ENCODE results near the gene MEGF6. TPM values are rescaled to one million over a fixed set of nuclear protein-coding genes. Genes with fewer than 3 reads are reported as not detected.
"Not testable (repeated sequence)": the region's sequence is repeated elsewhere in the genome, so short reads cannot be mapped to it uniquely, and the experiment has no call there.

Gene MEGF6
- total and polyA plus RNA-seq, 4 donors, result 53.7 to 332 (median 157) TPM

DNA sequence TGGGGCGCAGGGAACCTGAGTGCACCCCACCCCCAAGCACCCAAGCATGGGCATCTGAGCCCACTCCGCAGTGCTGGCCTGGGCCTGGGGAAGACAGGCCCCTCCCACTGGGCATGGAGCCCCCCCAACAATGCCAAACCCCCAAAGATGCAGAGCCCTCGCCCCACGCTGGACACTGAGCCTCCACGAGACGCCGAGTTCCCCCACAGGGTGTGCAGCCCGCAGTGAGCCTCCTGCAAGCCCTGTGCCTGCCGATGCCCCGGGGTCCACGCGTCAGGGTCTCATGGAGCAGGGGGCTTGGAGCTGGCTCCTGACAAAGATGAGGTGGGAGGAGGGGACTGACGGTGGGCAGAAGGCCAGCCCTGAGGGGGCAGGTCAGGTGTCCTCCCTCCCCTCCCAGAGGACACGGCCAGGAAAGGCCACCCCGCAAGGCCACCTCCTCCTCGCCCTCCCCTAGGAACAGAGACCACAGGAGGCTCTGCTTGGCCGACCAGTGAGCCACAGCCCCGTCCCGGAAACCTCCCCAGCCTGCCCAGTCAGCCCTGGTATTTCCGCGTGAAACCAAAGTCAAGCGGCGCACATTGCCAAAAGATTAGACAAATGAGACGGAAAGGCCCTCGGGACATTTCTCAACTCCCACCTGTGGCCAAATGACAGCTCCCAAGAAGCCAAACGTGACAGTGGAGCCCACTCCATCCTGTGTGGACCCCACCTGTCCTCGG, 33.4 kb downstream of the MEGF6 start:
- DNase-seq, result peak in 1 of 2 donors; percentile 71
- H3K27me3 ChIP-seq (ENCODE audit: control insufficient read depth in 1 of 2, insufficient read depth in 2 of 2, low read length in 1 of 2), result no peaks in the 10 kb centered on the region
- intact Hi-C loops (cut with DNase I), result no loop called here
- no peak overlapping the region for H3K4me3 ChIP-seq (ENCODE audit: low read length in 2 of 2)
- H3K36me3 ChIP-seq (ENCODE audit: control insufficient read depth in 1 of 2, insufficient read depth in 2 of 2, low read length in 1 of 2), result no peaks in the 10 kb centered on the region
- no peaks in the 10 kb centered on the region for H3K4me1 ChIP-seq (ENCODE audit: control insufficient read depth in 1 of 2, insufficient read depth in 2 of 2, low read length in 2 of 2)
- H3K27ac ChIP-seq (ENCODE audit: low read depth in 1 of 2, low read length in 2 of 2), result no peak overlapping the region
- 16 to 19% methylated on average over 27 of the region's 27 CpGs for WGBS, 2 donors
- no peaks in the 10 kb centered on the region for H3K9me3 ChIP-seq (ENCODE audit: control insufficient read depth, low read length)
- ATAC-seq (ENCODE audit: low FRiP score), result no peak

DNA sequence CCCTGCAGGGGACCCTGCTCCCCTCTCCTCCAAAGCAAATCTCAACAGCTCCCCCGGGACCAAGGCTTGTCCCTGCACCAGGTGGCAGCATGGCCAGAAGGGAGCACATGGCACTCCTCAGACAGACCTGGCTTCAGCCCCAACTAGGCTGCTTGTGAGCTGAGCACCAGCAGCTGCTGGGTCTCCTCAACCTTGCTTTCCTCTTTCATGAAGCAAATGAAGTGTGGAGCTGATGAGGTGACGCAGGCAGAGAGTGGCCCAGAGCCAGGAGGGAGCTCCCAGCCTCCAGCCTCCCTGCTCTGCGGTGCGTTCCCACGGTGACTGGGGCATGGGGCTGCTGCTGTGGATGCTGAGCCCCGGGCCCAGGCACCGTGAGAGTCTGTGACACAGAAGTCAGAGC, 34.0 kb downstream of the MEGF6 start:
- no peaks in the 10 kb centered on the region for H3K36me3 ChIP-seq (ENCODE audit: control insufficient read depth in 1 of 2, insufficient read depth in 2 of 2, low read length in 1 of 2)
- no peak for ATAC-seq (ENCODE audit: low FRiP score)
- no peak overlapping the region for H3K27ac ChIP-seq (ENCODE audit: low read depth in 1 of 2, low read length in 2 of 2)
- WGBS, 2 donors, result 11% methylated on average over 7 of the region's 7 CpGs
- no peak overlapping the region for H3K4me3 ChIP-seq (ENCODE audit: low read length in 2 of 2)
- H3K4me1 ChIP-seq (ENCODE audit: control insufficient read depth in 1 of 2, insufficient read depth in 2 of 2, low read length in 2 of 2), result no peaks in the 10 kb centered on the region
- no peaks in the 10 kb centered on the region for H3K27me3 ChIP-seq (ENCODE audit: control insufficient read depth in 1 of 2, insufficient read depth in 2 of 2, low read length in 1 of 2)
- H3K9me3 ChIP-seq (ENCODE audit: control insufficient read depth, low read length), result no peaks in the 10 kb centered on the region
- no peak for DNase-seq
- intact Hi-C loops (cut with DNase I), result no loop called here

DNA sequence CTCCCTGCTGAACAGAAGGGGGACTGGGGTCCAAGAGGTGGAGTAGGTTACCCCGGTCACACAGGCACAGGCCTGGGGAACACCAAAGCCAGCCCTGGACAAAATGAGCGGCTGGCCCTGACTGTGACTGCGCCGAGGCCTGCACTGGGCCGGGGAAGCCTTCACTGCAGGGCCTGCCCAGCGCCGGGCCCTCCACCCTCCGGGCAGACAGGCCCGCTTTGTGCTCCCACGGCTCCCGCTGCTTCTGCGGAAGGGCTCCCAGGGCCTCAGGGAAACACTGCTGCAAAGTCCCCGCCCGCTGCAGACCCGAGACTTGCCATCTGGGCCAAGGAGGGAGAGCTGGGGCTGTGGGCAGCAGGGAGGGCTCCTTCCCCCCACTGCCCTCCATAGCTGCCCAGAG, 35.3 kb downstream of the MEGF6 start:
- WGBS, 2 donors, result 95% methylated on average over 15 of the region's 15 CpGs
- intact Hi-C loops (cut with DNase I), result no loop called here
- ATAC-seq (ENCODE audit: low FRiP score), result no peak
- no peaks in the 10 kb centered on the region for H3K4me1 ChIP-seq (ENCODE audit: control insufficient read depth in 1 of 2, insufficient read depth in 2 of 2, low read length in 2 of 2)
- no peak for DNase-seq
- H3K9me3 ChIP-seq (ENCODE audit: control insufficient read depth, low read length), result no peaks in the 10 kb centered on the region
- H3K36me3 ChIP-seq (ENCODE audit: control insufficient read depth in 1 of 2, insufficient read depth in 2 of 2, low read length in 1 of 2), result no peaks in the 10 kb centered on the region
- H3K27ac ChIP-seq (ENCODE audit: low read depth in 1 of 2, low read length in 2 of 2), result no peak overlapping the region
- H3K4me3 ChIP-seq (ENCODE audit: low read length in 2 of 2), result no peak overlapping the region
- H3K27me3 ChIP-seq (ENCODE audit: control insufficient read depth in 1 of 2, insufficient read depth in 2 of 2, low read length in 1 of 2), result no peaks in the 10 kb centered on the region

DNA sequence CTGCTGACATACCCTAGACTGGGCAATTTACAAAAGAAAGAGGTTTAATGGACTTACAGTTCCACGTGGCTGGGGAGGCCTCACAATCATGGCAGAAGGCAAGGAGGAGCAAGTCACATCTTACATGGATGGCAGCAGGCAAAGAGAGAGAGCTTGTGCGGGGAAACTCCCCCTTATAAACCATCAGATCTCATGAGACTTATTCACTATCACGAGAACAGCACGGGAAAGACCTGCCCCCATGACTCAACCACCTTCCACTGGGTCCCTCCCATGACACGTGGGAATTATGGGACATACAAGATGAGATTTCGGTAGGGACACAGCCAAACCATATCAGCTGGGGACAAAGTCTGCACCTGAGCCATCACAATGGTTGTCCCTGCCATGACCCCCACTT, 35.8 kb downstream of the MEGF6 start:
- DNase-seq; H3K4me3 ChIP-seq (ENCODE audit: low read length in 2 of 2); H3K9me3 ChIP-seq (ENCODE audit: control insufficient read depth, low read length); H3K27me3 ChIP-seq (ENCODE audit: control insufficient read depth in 1 of 2, insufficient read depth in 2 of 2, low read length in 1 of 2); H3K27ac ChIP-seq (ENCODE audit: low read depth in 1 of 2, low read length in 2 of 2); intact Hi-C loops (cut with DNase I); ATAC-seq (ENCODE audit: low FRiP score); H3K36me3 ChIP-seq (ENCODE audit: control insufficient read depth in 1 of 2, insufficient read depth in 2 of 2, low read length in 1 of 2); H3K4me1 ChIP-seq (ENCODE audit: control insufficient read depth in 1 of 2, insufficient read depth in 2 of 2, low read length in 2 of 2): not testable (repeated sequence)
- WGBS, 2 donors, result 85 to 89% methylated on average over 6 of the region's 6 CpGs

DNA sequence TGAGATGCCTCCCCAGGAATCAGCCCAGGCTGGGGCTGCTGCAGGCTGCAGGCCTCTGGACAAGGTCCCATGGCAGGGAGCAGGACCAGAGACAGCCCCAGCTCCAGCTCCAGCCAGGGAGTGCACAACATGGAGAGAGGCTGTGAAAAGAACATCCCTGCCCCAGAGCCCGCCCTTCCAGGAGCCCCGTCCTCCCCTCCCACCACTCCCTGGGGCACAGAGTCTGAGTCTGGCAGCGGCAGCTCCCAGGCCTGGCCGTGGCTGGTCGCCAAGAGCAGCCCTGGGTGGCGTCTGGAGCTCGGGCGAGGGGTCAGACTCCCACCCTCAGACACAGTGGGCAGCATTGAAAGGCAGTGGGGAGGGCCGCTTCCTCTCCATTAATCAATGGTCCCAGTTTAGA, 37.8 kb downstream of the MEGF6 start:
- no peak overlapping the region for H3K27ac ChIP-seq (ENCODE audit: low read depth in 1 of 2, low read length in 2 of 2)
- intact Hi-C loops (cut with DNase I), result no loop called here
- no peaks in the 10 kb centered on the region for H3K4me1 ChIP-seq (ENCODE audit: control insufficient read depth in 1 of 2, insufficient read depth in 2 of 2, low read length in 2 of 2)
- DNase-seq (no peak), ATAC-seq (ENCODE audit: low FRiP score) (peak; percentile 61)
- H3K9me3 ChIP-seq (ENCODE audit: control insufficient read depth, low read length), result no peaks in the 10 kb centered on the region
- H3K4me3 ChIP-seq (ENCODE audit: low read length in 2 of 2), result no peak overlapping the region
- WGBS, 2 donors, result 3 to 12% methylated on average over 8 to 9 of the region's 9 CpGs
- no peaks in the 10 kb centered on the region for H3K36me3 ChIP-seq (ENCODE audit: control insufficient read depth in 1 of 2, insufficient read depth in 2 of 2, low read length in 1 of 2)
- H3K27me3 ChIP-seq (ENCODE audit: control insufficient read depth in 1 of 2, insufficient read depth in 2 of 2, low read length in 1 of 2), result no peaks in the 10 kb centered on the region

DNA sequence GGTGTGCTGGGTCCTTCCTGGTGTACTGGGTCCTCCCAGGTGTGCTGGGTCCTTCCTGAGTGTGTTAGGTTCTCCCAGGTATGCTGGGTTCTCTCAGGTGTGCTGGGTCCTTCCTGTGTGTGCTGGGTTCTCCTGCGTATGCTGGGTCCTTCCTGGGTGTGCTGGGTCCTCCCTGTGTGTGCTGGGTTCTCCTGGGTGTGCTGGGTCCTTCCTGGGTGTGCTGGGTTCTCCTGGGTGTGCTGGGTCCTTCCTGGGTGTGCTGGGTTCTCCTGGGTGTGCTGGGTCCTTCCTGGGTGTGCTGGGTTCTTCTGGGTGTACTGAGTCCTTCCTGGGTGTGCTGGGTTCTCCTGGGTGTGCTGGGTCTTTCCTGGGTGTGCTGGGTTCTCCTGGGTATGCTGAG, 38.7 kb downstream of the MEGF6 start:
- H3K36me3 ChIP-seq (ENCODE audit: control insufficient read depth in 1 of 2, insufficient read depth in 2 of 2, low read length in 1 of 2); intact Hi-C loops (cut with DNase I); H3K9me3 ChIP-seq (ENCODE audit: control insufficient read depth, low read length); H3K27me3 ChIP-seq (ENCODE audit: control insufficient read depth in 1 of 2, insufficient read depth in 2 of 2, low read length in 1 of 2); DNase-seq; H3K27ac ChIP-seq (ENCODE audit: low read depth in 1 of 2, low read length in 2 of 2); ATAC-seq (ENCODE audit: low FRiP score); H3K4me1 ChIP-seq (ENCODE audit: control insufficient read depth in 1 of 2, insufficient read depth in 2 of 2, low read length in 2 of 2); H3K4me3 ChIP-seq (ENCODE audit: low read length in 2 of 2): not testable (repeated sequence)
- 97 to 100% methylated on average over 1 of the region's 1 CpG for WGBS, 2 donors

DNA sequence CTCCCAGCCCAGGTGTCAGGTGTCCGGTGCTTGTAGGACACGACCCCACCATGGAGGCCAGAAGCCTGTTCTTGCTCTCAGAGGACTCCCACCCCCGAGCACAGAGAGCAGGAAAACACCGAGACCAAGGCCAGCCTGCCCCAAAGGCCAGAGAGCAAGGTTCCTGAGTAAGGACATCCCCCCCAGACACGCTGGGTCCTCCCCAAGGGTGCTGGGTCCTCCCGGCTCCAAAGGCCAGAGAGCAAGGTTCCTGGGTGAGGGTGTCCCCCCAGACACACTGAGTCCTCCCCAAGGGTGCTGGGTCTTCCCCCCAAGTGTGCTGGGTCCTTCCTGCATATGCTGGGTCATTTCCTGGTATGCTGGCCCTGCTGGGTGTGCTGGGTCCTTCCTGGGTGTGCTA, 40.0 kb downstream of the MEGF6 start:
- intact Hi-C loops (cut with DNase I), result no loop called here
- Histone ChIP-seq H3K4me1 (ENCODE audit: control insufficient read depth in 1 of 2, insufficient read depth in 2 of 2, low read length in 2 of 2) (no peaks in the 10 kb centered on the region), H3K9me3 (ENCODE audit: control insufficient read depth, low read length) (no peaks in the 10 kb centered on the region), H3K36me3 (ENCODE audit: control insufficient read depth in 1 of 2, insufficient read depth in 2 of 2, low read length in 1 of 2) (no peaks in the 10 kb centered on the region), H3K4me3 (ENCODE audit: low read length in 2 of 2) (no peak overlapping the region), H3K27ac (ENCODE audit: low read depth in 1 of 2, low read length in 2 of 2) (no peak overlapping the region), H3K27me3 (ENCODE audit: control insufficient read depth in 1 of 2, insufficient read depth in 2 of 2, low read length in 1 of 2) (no peaks in the 10 kb centered on the region)
- 95 to 96% methylated on average over 6 of the region's 6 CpGs for WGBS, 2 donors
- DNase-seq (no peak), ATAC-seq (ENCODE audit: low FRiP score) (no peak)

DNA sequence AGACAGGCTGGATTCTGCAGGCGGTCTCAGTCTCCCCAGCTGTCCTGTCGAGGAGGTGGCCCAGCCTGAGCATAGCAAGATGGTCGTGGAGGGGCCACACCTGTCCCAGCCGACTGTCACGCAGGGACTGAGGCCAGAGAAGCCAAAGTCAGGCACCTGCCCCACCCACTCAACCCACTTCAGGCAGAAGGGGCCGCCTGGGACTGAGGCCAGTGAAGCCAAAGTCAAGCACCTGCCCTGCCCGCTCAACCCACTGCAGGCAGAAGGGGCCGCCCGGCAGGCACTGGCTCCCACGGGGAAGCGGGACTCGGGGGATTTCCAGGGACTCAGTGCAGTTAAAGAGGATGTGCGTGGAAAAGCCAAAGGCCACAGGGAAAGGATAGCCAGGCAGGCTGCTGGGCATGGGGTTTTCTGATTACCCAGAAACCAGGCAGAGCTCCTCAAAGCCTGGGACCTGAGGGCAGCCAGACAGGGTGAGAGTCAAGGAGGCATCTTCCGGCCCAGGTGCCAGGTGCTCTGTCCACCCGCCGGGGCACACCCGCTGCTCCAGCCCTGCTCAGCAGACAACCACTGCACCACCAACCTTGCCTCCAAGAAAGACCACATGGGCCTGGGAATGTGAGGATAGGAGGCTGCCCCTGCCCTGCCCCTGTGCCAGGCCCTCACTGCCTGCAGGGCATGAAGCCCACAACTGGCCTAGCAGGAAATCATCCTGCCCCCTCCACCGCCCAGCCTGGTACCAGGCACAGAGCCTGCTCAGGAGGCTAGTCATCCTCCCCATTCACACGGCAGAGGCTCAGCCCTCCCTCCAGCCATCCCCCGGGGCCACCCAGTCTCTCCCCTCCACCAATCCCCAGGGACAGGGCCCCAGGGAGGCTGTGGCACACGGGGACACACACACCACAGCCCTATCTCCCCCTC, 41.0 kb downstream of the MEGF6 start:
- intact Hi-C loops (cut with DNase I), result no loop called here
- no peak for ATAC-seq (ENCODE audit: low FRiP score)

DNA sequence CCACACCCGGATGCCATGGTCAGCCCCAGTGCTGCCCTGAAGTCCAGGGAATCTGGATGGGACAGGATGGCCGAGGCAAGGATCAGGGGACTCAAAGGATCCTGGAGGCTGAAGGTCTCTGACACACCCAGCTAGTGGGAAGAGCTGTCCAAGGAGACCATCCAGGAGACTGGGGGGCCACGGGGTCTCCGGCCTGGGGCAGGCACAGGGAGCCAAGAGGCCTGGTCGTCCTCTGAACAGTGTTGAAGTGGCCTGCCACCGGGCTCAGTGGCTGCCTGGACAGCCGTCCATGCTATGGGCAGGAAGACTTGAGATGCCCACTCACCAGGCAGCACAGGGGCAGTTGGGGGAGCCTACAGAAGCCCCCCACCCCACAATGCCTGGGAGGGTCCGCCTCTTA, 41.9 kb downstream of the MEGF6 start:
- intact Hi-C loops (cut with DNase I), result no loop called here
- ATAC-seq (ENCODE audit: low FRiP score) (no peak), DNase-seq (no peak)
- no peak overlapping the region for H3K4me3 ChIP-seq (ENCODE audit: low read length in 2 of 2)
- no peak overlapping the region for H3K27ac ChIP-seq (ENCODE audit: low read depth in 1 of 2, low read length in 2 of 2)
- H3K36me3 ChIP-seq (ENCODE audit: control insufficient read depth in 1 of 2, insufficient read depth in 2 of 2, low read length in 1 of 2), result no peaks in the 10 kb centered on the region
- WGBS, 2 donors, result 89 to 92% methylated on average over 8 of the region's 8 CpGs
- no peaks in the 10 kb centered on the region for H3K27me3 ChIP-seq (ENCODE audit: control insufficient read depth in 1 of 2, insufficient read depth in 2 of 2, low read length in 1 of 2)
- H3K9me3 ChIP-seq (ENCODE audit: control insufficient read depth, low read length), result no peaks in the 10 kb centered on the region
- no peaks in the 10 kb centered on the region for H3K4me1 ChIP-seq (ENCODE audit: control insufficient read depth in 1 of 2, insufficient read depth in 2 of 2, low read length in 2 of 2)

More for the DNA sequence above, 41.0 kb downstream of the MEGF6 start:
- Histone ChIP-seq H3K9me3 (ENCODE audit: control insufficient read depth, low read length) (no peaks in the 10 kb centered on the region), H3K36me3 (ENCODE audit: control insufficient read depth in 1 of 2, insufficient read depth in 2 of 2, low read length in 1 of 2) (no peaks in the 10 kb centered on the region), H3K27me3 (ENCODE audit: control insufficient read depth in 1 of 2, insufficient read depth in 2 of 2, low read length in 1 of 2) (no peaks in the 10 kb centered on the region), H3K4me1 (ENCODE audit: control insufficient read depth in 1 of 2, insufficient read depth in 2 of 2, low read length in 2 of 2) (no peaks in the 10 kb centered on the region), H3K4me3 (ENCODE audit: low read length in 2 of 2) (no peak overlapping the region), H3K27ac (ENCODE audit: low read depth in 1 of 2, low read length in 2 of 2) (no peak overlapping the region)
- no peak for DNase-seq
- 71 to 78% methylated on average over 21 of the region's 21 CpGs for WGBS, 2 donors
